MV-4-11 (cell line): ENCODE measurements around the gene PTPRO.
A peak's percentile ranks its signal among the peaks of the same experiment; 100 is the strongest.
"Not testable (repeated sequence)": the region's sequence is repeated elsewhere in the genome, so short reads cannot be mapped to it uniquely, and the experiment has no call there.

Experiments used
- DNase-seq: peaks from one replicate; lab custom pipeline; 2025; lab: John Stamatoyannopoulos, UW

The PTPRO gene

DNA sequence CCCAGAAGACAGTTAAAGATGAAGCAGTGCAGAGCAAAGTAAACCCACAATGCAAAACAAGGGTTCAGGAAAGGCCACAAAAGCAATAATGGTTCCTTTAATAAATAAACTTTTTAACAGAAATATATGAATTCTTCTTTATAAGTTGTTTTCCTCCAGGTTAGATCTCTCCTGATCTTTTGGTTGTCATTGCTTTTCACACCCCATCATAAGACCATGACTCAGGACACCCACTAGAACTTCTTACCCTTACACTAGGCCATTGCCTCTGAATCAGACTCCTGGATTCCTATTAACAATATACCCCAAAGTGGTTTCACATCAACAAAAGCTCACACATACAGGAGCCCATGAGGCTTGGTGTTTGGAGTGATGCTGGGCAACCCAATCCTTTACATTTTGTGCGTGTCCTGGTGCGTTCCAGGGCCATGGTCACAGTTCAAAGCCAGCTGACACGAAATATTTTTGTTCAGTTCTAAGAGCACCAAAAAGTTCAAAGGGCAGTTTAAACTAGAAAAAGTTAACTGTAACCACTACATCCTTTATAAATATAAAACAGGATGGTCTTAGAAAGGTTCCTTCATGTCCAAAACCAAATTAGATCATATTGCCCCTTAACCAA lies 279.9 kb downstream of the PTPRO start:
- DNase-seq = no peak

DNA sequence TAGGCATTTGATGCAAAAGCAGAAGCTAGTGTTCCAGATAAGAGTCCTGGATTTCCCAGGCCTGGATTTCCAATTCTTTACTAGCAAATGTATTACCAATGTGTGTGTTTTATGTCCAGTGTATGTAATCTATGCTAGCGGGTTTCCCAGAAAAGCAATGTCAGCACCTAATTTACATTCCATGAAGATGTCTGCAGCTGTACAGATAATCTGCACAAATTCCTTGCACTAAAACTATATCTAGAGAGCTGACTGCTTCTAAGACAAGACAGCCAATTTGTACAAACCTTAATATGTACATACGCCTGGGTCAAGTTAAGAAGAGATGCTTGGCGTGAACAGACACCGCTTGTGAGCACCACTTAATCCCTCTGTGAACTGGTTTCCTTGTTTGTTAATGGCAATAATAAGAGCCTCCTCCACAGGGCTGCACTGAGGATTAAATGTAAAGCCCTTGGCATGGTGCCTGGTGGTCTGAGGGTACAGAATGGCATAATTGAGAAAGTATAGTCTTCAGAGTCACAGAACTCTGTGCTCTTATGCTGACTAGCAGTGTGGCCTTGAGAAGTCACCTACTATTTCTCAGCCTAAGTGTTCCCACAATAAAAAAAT lies 281.3 kb downstream of the PTPRO start:
- DNase-seq = peak; percentile 75

DNA sequence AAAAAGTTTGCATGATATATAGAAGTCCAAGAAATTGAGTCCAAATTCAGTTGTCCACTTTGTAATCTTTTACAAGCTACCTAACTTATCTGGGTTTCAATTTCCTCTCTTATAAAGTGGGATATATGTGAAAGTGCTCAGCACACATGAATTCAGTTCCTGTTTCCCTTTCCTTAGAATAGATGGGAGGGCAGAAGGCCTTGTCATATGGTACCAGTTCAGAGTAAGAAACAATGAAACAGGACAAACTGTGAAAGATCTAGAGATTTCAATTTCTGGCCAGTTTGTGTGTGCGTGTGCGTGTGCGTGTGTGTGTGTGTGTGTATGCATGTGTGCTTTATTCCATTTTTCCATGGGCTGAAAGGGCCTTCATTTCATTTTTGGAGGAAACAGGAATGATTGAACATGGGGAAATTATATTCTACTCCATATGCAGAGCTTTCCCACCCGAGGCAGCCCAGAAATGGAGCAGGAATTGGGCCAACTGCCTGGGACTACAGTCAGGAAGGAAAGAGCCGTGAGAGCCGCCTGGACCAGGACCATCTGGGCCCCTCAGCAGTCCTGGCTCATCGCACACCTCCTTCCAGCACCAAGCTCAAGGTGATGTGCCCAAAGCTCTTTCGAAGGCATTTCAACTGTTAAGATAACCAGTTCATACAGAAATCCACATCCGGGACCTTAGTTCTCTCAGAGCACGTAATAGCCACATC lies 283.7 kb downstream of the PTPRO start:
- DNase-seq = peak; percentile 62

DNA sequence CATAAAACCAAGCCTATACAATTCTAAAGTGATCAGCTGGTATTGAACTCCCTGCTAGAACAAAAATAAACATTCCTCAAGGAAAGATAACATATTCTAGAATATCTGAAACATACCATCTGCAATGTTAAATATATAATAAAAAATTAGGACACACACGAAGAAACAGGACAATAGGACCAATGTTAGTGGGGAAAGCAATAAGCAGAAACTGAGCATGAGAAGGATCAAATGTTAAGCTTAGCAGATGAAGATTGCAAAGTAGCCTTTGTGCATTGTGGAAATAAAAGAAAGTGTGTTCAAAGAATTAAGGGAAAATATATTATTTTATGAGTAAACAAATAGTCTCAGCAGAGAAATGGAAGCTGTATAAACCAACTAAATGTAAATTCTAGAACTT lies 286.1 kb downstream of the PTPRO start:
- DNase-seq = no peak

DNA sequence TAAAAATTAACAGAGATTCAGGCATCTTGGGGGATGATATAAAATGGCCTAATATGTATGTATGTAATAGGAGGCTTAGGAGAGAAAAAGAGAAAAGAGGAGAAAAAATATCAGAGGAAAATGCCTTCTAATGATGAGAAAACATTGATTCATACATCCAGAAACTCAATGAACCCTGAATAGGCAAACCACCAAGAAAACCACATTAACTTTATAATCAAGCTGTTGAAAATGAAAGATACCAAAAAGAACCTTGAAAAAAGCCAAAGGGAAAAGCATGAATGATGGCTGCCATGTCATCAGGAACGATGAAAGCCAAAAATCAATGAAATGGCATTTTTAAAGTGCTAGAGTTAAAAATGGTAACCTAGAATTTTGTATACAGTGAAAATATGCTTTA lies 286.6 kb downstream of the PTPRO start:
- no peak for DNase-seq

DNA sequence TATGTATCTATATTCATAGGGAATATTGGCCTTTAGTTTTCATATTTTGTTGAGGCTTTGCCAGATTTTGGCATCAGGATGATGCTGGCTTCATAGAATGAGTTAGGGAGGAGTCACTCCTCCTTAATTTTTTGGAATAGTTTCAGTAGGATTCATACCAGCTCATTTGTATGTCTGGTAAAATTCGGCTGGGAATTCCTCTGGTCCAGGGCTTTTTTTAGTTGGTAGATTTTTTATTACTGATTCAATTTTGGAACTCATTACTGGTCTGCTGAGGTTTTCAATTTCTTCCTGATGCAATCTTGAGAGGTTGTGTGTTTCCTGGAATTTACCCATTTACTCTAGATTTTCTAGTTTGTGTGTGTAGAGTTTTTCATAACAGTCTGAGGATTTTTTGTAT lies 291.7 kb downstream of the PTPRO start:
- DNase-seq = no peak

DNA sequence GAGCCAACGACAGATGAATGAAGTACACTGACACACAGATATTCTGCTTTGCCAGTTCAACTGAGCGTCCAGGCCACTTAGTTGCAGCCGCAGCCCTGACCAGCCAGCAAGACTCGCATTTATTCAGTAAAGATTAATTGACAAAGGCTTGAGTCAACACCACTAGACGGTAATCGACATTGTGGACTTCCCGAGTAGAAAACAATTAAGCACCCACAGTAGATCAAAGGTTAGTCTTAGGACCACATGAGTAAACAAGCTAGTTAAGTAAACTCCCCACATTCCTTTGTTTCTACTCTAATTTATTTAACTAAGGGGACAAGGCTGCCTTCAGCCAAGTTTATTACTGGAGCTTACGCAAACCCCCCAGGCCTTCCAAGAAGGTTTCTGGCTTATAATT lies 294.2 kb downstream of the PTPRO start:
- DNase-seq = not testable (repeated sequence)

DNA sequence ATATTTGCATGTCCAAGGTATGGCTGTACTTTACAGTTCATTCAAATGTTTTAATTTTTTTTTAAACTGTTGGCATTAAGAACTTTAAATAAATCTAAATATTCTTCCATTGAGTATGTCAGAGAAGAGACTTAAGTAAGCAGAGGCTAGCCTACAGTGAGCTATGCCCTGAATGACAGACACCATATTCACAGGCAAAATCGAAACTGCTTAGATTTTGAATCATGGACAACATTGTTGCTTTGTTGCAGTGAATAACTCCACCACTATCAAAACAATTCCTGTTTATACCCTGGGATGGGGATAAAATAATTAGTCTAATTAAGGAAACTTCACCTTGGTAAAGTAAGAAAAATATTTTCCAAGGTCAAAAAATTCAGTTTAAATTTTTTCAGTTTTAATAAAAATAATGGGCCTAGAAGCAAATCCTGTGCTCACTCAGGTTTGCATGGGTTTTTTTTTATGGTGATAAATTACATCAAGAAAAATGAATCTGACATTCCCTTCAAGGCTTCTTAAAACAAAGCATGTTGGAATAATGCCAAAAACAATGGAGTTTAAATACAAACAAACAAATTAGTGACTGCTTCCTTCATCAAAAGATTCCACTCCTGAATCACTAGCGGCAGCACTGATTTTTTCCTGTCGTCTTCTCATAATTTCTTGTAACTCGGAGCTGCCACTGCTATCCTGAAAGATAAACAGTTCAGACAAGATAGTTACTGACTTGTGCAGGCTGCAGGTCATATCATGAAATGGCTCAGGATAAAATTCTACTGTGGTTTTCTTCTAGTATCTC lies 298.6 kb downstream of the PTPRO start:
- no peak for DNase-seq

DNA sequence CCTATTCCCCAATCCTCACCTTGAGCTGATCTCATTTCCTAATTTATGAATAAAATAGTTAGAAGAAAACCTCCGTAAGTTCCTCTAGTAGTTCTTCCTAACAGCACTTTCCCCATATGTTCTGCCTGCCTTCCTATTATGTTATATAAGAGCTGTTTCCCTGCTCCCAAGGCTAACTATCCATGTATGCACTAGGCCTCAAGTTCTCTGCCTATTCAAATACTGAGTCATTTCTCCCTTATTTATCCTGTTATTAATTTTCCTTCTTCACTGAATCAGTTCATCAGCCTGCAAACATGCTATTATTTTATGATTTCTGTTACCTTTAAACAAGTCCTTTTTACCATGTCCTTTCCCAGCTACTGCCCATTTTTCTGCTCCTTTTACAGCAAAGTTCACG lies 302.8 kb downstream of the PTPRO start:
- no peak for DNase-seq

DNA sequence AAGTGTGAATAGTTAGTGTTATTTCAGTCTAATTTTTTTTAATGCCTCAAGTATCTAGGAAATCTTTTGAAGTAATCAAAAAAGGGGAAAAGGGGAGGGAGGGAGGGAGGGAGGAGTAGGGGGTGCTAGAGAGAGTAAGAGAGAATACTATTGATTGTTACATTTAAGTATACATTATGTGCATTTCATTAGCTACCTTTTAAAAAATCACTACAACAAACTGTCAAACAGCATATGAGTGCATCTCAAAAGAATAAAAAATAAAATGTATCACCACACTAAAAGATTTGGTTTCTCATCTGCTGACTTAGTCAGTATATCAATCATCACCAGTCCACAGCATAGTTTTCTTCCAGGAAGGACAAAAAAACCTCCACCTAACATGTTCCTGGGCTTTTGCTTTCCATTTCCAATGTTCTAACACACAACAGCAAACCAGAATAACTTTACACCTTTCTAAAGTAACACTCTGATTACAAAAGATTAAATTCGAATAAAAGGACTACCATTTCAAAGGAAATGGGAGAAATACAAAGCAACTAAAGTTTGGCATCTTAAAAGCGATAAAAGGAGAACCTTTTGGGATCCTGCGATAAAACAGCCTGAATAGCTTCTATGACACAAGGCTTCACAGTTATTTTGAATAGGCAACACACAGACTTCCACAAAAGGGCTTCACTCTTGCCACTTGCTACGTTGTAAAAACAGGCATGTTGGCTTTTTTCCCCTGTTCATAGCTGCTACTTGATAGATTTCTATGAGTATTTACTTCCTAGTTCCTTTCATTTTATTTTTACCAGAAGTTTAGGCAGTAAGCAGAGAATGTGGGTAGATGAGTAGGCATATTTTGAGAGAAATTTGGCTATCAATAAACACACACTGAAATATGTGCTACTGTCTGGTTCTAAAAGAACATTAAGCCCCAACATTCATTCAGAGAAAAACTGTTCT lies 306.0 kb downstream of the PTPRO start:
- no peak for DNase-seq

DNA sequence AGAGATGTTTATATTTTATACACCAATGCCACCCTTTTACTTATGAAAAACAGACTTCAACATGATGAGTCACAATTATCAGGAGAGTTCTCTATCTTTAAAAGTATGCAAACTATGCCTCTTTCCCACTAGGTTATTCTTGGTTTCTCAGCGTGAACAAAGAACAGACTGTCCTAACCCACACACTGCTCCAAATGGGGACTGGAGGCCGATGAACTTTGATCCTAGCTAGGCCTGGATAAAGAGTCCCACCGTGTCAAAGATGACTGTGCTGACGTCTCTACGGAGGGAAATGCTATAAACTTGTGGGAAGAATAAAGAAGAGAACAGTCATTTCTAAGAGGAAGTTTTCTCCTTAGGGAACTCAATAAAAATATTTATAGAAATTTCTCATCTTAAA lies 306.8 kb downstream of the PTPRO start:
- DNase-seq = no peak

DNA sequence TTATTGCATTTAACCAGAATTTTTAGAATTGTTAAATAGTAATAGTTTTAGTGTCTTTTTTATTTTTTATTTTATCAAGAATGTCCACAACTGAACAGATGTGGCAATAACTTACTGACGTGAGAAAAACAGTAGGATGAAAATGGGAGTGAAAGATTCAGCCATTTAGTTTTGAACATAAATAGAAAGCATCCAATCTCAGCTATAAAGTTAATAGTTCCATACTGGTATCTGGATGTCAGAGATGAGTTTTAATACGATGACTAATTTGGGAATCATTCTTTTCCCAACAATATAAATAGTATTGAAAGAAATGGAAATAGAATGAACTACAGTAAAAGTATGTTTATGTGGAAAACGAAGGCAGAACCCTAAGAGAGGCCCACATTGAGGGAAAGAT lies 307.5 kb downstream of the PTPRO start:
- no peak for DNase-seq

DNA sequence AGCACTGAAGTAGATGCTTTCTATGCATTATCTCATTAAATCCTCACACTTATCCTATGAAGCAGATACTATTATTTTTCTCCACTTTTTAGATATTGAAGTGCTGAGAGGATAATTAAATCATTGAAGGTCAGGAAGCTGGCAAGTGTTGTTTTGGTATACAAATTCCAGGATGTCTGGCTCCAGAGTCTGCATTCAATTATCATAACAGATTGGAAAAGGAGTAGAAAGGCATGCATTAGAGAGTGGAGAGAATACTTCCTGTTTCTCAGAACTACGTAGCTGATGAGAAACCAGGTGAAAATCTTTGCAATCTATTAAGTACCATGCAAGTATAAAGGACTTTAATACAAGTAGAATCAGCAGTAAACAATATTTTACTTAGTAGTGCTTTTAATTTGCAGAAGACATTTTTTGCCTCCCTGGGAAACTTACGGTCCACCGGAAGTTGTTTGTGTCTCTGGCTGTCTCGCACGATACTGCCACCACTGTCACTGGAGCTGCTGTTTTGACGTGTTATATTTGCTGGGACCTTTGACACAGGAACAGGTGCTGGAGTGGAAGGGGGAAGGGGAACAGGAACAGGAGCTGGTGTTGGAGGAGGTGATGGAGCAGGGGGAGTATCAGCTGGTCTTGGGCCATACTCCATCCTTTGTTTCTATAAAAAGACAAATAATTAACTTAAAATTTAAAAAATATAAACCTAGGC lies 308.9 kb downstream of the PTPRO start:
- no peak for DNase-seq

DNA sequence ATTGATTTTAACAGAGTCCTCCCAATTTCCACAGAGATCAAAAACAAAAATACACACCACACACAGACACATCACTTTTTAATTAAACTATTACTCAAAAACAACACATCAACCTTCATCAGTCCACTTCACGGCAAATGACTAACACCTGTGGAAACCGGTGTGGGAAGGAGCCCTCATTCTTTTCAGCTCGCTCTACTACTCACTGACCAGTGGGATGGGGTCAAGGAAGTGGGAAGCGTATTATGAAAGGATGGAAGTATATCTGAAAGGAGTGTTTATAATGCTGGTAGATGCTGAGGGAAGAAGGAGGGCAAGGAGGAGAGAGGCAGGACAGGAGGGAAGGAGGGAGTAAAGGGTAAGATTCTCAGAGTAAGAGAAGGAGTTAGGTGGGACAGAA lies 310.4 kb downstream of the PTPRO start:
- no peak for DNase-seq

DNA sequence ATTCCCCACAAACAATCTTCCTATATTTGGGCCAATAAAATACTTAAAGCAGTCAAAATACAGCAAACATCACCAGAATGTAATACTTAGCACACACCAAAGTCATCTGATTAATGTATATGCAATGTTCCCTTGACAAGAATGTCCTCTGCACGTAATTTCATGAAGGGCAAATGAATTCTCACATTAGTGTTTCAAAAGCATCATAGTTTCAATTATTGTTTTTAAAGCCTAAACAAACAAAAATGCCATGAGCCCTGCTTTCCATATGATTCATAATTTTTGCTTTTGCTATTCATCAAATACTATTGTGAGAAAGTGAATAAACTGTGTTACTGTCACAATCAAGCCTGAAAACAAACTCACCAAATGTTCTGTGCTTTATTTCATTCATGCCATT lies 310.9 kb downstream of the PTPRO start:
- DNase-seq = no peak

DNA sequence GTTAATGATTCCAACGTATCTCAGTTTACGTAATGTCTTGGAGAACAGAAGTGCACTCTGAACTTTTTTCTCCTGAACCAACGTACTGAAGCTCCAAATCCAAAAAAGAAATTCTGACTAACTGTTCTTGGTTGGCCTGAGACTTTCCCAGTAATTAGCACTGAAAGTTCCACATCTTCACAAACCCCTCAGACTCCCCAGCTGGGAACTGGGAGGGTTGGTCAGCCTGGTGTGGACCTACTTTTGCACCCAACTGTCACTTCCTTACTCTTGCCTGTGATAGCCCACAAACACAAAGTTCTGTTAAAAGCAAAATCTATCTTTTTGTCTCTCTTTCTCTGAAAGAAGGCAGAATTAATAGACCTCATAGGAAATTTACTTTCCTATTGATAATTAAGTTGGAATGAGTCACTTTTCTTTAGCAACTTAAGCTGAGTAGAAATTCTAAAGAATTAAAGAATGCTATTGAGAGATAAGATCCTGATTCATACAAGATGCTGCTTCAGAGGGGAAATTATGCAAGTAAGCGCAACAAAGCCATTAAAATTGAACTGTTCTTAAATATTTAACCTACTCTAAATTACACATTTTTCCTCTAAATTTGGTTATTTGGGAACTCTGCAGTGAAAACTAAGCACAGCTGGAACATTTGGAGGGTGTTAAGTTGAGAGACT lies 311.8 kb downstream of the PTPRO start:
- no peak for DNase-seq

DNA sequence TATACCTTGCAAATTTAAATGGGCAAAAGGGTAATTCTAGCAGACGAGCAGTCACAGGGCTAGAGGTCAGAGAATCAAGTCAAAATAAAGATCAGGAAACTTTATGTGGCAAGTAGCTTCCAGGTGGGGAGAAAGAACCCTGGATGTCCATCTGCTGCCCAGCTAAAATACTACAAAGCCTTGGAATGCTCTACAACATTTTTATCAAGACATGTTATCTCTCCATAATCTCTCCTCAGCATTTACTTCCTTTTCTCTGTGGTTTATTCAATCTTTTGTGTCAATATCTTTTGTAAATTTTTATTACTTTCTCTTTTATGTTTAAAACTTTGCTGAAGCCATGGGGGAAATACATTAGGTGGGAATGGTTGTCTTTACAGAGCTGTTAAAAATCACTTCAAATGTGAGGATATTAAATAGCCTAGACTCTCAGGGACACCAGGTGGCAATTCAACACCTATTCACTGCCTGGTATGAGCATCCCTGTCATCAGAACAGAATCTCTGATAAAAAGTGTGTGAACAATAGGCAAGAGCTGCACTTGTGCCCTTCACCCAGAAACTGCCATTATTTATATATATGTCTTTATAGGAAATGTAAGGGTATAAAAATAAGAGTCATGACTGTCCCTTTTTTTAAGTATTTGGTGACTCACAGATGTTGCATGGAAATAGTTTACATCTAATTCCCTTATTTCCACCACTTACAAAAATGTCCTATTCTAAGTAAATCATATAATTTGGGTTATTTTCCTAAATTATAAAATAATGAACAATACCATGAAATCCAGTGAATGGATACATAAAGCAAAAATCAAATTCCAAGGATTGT lies 314.0 kb downstream of the PTPRO start:
- DNase-seq = no peak

DNA sequence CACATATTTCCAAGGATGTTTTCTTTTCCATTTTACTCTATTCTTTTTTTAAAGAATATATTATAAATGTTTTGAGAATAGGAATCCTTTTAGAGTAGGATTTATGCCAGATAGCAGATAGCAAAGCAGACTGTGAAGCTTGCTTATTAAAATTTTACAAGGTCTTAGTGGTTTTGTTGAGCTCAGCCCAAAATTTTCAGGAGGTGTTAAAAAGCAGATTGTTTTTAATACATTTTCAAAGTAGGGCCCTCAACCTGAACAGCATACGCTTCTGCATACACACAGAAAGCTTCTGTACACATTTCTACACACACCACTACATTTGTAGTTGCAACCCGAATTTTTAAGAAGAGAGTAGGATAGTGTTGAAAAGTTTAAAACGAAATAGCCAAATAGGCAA lies 315.9 kb downstream of the PTPRO start:
- no peak for DNase-seq

DNA sequence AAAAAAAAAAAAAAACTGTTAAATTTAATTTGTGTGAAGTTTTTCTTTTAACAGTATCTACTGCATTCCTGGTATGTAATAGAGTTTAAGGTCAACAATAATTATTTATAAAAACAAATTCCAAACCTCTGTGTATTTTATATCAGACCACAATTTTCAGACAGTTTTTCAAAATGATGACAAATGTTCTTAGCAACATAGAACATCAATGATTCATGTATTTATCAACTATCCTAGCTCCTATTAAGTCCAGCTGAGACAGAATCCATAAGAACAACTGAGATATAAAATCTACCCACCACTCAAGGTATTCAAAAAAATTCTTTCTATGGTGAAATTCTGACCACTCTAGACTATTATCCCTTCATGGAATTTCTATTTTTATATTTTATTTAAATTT lies 322.4 kb downstream of the PTPRO start:
- DNase-seq = no peak

DNA sequence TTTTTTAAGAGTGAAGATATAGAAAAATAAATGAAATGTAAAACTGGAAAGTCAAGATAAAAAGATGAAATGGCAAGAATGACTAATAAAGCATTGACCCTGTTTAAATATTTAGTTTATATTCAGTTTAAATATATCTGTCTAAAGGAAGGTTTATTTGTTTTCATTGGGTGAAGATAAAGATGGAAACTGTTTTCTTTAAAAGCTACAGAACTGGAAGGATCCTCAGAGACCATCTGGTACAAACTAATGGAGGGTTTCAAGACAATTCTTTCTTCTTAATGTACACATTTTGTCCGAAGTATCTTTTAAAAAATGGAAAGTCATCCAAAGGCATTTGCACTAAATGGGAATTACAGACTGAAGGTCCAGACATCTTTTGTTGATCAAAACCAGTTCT lies 324.3 kb downstream of the PTPRO start:
- no peak for DNase-seq
